Esophagus muscularis mucosa (tissue), 4 donors: ENCODE data around the gene FKRP. TPM values are rescaled to one million over a fixed set of nuclear protein-coding genes. Genes with fewer than 3 reads are reported as not detected.

Experiments used
- DNase-seq: peaks from one replicate; pipeline ENCODE4 v3.0.0-alpha.2; 2017; ENCODE audit errors: extremely low spot score
- H3K27ac ChIP-seq, 4 donors: fragments of 200-600 bp; sonication (generic); replicated peaks in 1 of 4; 1 replicate in 3 of 4; 2 replicates in 1 of 4; pipeline ENCODE4 v1.5.1; 2016 to 2019; ENCODE audit warnings: mild to moderate bottlenecking in 1 of 4
- H3K27me3 ChIP-seq, 4 donors: fragments of 200-600 bp; sonication (generic); one replicate each; pipeline versions ENCODE4 v1.5.1 to v1.6.0; 2016 to 2019
- H3K36me3 ChIP-seq, 4 donors: fragments of 200-600 bp; sonication (generic); one replicate each; pipeline ENCODE4 v1.5.1; 2016 to 2019
- H3K4me1 ChIP-seq, 4 donors: fragments of 200-600 bp; sonication (generic); one replicate each; pipeline ENCODE4 v1.5.1; 2016 to 2019
- H3K4me3 ChIP-seq, 4 donors: fragments of 200-600 bp; sonication (generic); 1 replicate in 2 of 4; 2 replicates in 2 of 4; pipeline ENCODE4 v1.5.1; 2016 to 2019; ENCODE audit warnings: mild to moderate bottlenecking in 4 of 4, moderate library complexity in 1 of 4
- H3K9me3 ChIP-seq, 4 donors: fragments of 200-600 bp; sonication (generic); 1 replicate in 3 of 4; 2 replicates in 1 of 4; pipeline ENCODE4 v1.5.1; 2016 to 2019
- CTCF ChIP-seq, 3 experiments: fragments of 200-600 bp in 2 of 3; fragments of 450-650 bp in 1 of 3; sonication (generic) in 2 of 3; IDR thresholded peaks; one replicate each; pipeline ENCODE4 v1.5.1; 2017 to 2019; ENCODE audit warnings: antibody characterized with exemption in 3 of 3, mild to moderate bottlenecking in 2 of 3, moderate library complexity in 1 of 3
- EP300 ChIP-seq: sonication (generic); formaldehyde crosslinking; IDR thresholded peaks from one replicate; pipeline ENCODE4 v1.6.1; 2017; ENCODE audit warnings: antibody characterized with exemption
- POLR2A ChIP-seq: fragments of 450-650 bp; IDR thresholded peaks from one replicate; pipeline ENCODE4 v1.6.1; 2017; ENCODE audit warnings: antibody characterized with exemption, moderate library complexity, mild to moderate bottlenecking, low read depth
- POLR2AphosphoS5 ChIP-seq, 2 donors: sonication (generic); formaldehyde crosslinking; IDR thresholded peaks; one replicate each; pipeline ENCODE4 v1.6.1; 2017; ENCODE audit warnings: antibody characterized with exemption in 2 of 2
- WGBS: methylation state at CpG from one replicate; pipeline ENCODE4 v1.1.5; 2018; 5-methylcytosine and 5-hydroxymethylcytosine counted together
- intact Hi-C: fragments of 100-400 bp; cut with DNase I; formaldehyde crosslinking; loops from one replicate; pipeline ENCODE4 v1.15.1; 2023
- total RNA-seq, 4 donors: library from RNA; depleted of rRNA; stranded (reverse); fragments of >200 nt; gene quantifications; one replicate each; pipeline versions ENCODE4 v1.1.0 to v1.2.1, GENCODE V29; 2016

FKRP gene, protein sequence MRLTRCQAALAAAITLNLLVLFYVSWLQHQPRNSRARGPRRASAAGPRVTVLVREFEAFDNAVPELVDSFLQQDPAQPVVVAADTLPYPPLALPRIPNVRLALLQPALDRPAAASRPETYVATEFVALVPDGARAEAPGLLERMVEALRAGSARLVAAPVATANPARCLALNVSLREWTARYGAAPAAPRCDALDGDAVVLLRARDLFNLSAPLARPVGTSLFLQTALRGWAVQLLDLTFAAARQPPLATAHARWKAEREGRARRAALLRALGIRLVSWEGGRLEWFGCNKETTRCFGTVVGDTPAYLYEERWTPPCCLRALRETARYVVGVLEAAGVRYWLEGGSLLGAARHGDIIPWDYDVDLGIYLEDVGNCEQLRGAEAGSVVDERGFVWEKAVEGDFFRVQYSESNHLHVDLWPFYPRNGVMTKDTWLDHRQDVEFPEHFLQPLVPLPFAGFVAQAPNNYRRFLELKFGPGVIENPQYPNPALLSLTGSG
- 10 to 100 TPM; 22.4 to 30.3 (median 26.5) TPM for total RNA-seq

DNA sequence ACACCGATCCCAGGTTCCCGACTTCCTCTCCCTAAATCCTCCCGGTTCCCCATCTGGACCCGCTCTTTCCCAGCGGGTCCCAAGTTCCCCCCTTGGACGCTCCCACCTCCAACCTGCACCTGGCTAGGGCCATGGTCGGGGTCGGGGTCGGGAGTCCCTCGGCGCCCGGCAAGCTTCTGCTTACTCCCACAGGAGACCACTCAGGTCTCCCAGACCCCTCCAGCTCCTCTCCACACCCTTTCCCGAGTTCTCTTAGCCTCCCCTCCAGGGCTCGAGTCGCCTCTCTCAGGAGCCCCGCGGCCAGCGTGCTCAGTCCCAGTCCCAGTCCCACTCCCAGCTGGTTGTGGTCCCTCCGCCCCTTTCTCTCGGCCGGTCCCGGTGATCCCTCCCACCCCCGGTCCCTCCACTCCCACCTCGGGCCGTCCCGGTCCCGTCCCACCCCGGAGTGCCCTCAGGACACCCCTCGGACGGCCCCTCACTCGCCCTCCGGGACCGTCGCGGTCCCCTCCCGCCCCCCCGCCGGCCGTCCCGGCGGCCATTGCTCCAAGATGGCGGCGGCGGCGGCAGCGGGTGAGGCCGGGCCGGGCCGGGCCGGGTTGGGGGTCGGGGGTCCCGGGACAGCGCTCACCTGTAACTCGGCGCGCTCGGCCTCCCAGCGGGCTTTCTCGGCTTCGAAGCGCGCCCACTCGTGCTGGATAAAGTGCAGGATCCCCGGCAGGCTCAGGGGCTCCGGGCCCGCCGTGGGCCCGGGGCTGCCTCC, at the start of gene FKRP:
FKRP (plus strand) TSS at position 537 of the 760 bp plus-strand sequence. CDS start 9,394 bp downstream, outside the sequence.
- Histone ChIP-seq H3K9me3 (no peaks in the 10 kb centered on the region), H3K27me3 (no peaks in the 10 kb centered on the region), H3K36me3 (peaks cover 0 to 24% (median 22%) of the 10 kb centered on the region in 4 donors), H3K4me3 (peak within 1 kb of the TSS; percentile 83 to 99 (median 94)), H3K27ac (peak within 1 kb of the TSS; percentile 88 to 96 (median 92)), H3K4me1 (peaks cover 34 to 64% (median 60%) of the 10 kb centered on the region in 4 donors)
- intact Hi-C loops, result no loop called here
- no peak for DNase-seq
- WGBS, result 0% methylated on average over 24 of the region's 68 CpGs
- no peak for TF ChIP-seq POLR2AphosphoS5 (IDR thresholded peaks at IDR 0.05)
- TF ChIP-seq POLR2A, result no peak
- TF ChIP-seq CTCF (IDR thresholded peaks at IDR 0.05), result no peak
- TF ChIP-seq EP300, result no peak

GRCh38 chr19:46696866-46697203, 49.0 kb upstream of the FKRP start:
- H3K36me3 ChIP-seq, result peaks cover 58 to 94% (median 90%) of the 10 kb centered on the region in 4 donors
- H3K4me3 ChIP-seq, result peak overlapping the region; percentile 30 to 47 (median 40)
- no peak for TF ChIP-seq CTCF (IDR thresholded peaks at IDR 0.05)
- DNase-seq, result no peak
- WGBS, result 85% methylated on average over 7 of the region's 9 CpGs
- H3K27me3 ChIP-seq, result no peaks in the 10 kb centered on the region
- H3K4me1 ChIP-seq, result peaks cover 6 to 14% (median 13%) of the 10 kb centered on the region in 4 donors
- intact Hi-C loops, result no loop called here
- H3K9me3 ChIP-seq, result no peaks in the 10 kb centered on the region
- H3K27ac ChIP-seq, result no peak overlapping the region

GRCh38 chr19:46697204-46697960, 48.5 kb upstream of the FKRP start:
- Histone ChIP-seq H3K27me3 (no peaks in the 10 kb centered on the region), H3K27ac (peak overlapping the region in 1 of 4 donors; percentile 44), H3K36me3 (peaks cover 52 to 94% (median 89%) of the 10 kb centered on the region in 4 donors), H3K4me3 (peak overlapping the region; percentile 30 to 47 (median 40)), H3K9me3 (no peaks in the 10 kb centered on the region), H3K4me1 (peaks cover 6 to 14% (median 13%) of the 10 kb centered on the region in 4 donors)
- TF ChIP-seq CTCF (IDR thresholded peaks at IDR 0.05) (no peak), POLR2AphosphoS5 (IDR thresholded peaks at IDR 0.05) (peak in 1 of 2 donors; percentile 19), POLR2A (no peak), EP300 (no peak)
- DNase-seq, result peak; percentile 95
- intact Hi-C loops, result no loop called here
- 30% methylated on average over 37 of the region's 39 CpGs for WGBS

DNA sequence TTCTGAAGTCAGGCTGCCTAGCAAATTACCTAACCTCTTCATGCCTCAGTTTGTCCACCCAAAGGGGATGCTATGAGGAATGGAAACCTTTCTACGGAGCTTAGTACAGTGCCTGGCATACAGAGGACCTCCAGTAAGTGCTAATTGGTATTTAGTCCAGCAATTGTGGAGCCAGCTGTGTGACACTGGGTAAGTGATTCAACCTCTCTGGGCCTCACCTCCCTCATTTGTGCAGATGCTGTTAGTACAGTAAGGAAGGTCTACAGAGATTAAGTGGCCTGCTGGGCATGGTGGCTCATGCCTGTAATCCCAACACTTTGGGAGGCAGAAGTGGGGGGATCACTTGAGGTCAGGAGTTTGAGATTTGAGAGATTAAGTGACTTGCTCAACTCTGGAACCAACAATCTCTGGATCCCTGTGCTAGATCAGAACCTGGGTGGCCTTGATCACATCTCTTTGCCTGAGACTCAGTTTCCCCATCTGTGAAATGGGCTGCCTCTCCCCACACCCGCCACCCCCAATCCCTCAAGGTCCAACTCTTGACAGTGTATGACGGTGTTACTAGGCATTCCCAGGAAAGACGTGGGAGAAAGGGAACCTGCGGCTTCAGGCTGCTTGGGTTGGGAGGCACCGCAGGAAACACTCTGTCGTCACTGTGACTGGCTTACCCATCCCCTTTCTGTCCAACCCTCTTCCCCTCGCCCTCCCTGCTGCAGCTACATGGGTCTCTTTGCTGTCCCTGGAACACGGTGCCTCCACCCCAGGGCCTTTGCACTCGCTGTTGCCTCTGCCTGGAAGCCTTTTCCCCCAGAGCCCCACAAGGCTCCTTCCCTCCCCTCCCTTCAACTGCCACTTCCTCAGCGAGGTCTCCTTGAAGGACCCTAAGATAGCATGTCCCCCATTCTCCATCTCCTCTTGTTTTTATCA, 47.2 kb upstream of the FKRP start:
- DNase-seq, result no peak
- H3K9me3 ChIP-seq, result no peaks in the 10 kb centered on the region
- H3K36me3 ChIP-seq, result peaks cover 47 to 94% (median 89%) of the 10 kb centered on the region in 4 donors
- intact Hi-C loops, result no loop called here
- WGBS, result 97% methylated on average over 10 of the region's 11 CpGs
- TF ChIP-seq CTCF (IDR thresholded peaks at IDR 0.05) (no peak), EP300 (no peak), POLR2AphosphoS5 (IDR thresholded peaks at IDR 0.05) (no peak), POLR2A (no peak)
- no peaks in the 10 kb centered on the region for H3K27me3 ChIP-seq
- peaks cover 6 to 14% (median 13%) of the 10 kb centered on the region in 4 donors for H3K4me1 ChIP-seq
- peak overlapping the region in 1 of 4 donors; percentile 44 for H3K27ac ChIP-seq
- no peak overlapping the region for H3K4me3 ChIP-seq
